Posterior vena cava (tissue), 2 donors: Measurements from ENCODE around the gene NCR2. TPM values are rescaled to one million over a fixed set of nuclear protein-coding genes. Genes with fewer than 3 reads are reported as not detected.
A peak's percentile ranks its signal among the peaks of the same experiment; 100 is the strongest.
"Not testable (repeated sequence)": the region's sequence is repeated elsewhere in the genome, so short reads cannot be mapped to it uniquely, and the experiment has no call there.

Source experiments
- DNase-seq: peaks from one replicate; pipeline ENCODE4 v3.0.0-alpha.2; 2020; ENCODE audit warnings: low spot score
- intact Hi-C, 2 donors: fragments of 100-400 bp; cut with DNase I; formaldehyde crosslinking; loops; one replicate each; pipeline versions ENCODE4 v1.14.1 to v1.14.2; 2022 to 2023
- long read RNA-seq, 2 donors: library from polyadenylated mRNA; unstranded; transcript quantifications; one replicate each; pipeline ENCODE4 v2.0.0, GENCODE V29; 2020 to 2021
- total RNA-seq, 2 donors: library from RNA; stranded (reverse); fragmentation: NEBNext Ultra II Directional; extraction: Animal tissue kit (Norgen Biotek cat#: 25700); gene quantifications; one replicate each; pipeline ENCODE4 v1.2.1, GENCODE V29; 2021
- donor health status: DM: yes; HTN: yes; CAD: no.
- donor health status: DM: yes; HTN: yes; CAD: no.

Gene NCR2, protein sequence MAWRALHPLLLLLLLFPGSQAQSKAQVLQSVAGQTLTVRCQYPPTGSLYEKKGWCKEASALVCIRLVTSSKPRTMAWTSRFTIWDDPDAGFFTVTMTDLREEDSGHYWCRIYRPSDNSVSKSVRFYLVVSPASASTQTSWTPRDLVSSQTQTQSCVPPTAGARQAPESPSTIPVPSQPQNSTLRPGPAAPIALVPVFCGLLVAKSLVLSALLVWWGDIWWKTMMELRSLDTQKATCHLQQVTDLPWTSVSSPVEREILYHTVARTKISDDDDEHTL
- total RNA-seq = not detected
- long read RNA-seq, donor 1 = 0 reads
- long read RNA-seq, donor 2 = 0 reads

DNA sequence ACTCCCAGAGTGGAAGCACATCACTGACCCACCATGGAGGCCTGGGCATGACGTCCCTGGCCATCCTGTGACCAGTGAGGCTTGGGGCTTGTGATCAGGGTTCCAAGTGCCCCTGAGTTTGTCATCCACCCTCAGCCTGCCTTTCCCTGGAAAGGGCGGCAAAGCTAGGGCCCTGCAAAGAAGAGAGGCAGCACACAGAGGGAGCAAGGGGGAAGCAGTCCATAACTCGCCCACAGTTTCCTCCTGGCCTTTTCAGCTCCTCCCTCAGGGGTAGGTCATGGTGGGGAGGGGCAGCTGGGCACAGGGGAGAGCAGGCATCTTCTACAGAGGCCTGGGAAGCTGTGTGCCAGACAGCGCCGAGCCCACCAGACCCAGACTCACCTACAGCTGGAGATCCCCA is at the start of gene NCR2:
TSS of gene NCR2 (plus strand) at position 313 of the 400 bp plus-strand sequence. CDS start 269 bp downstream, outside the sequence.
- intact Hi-C loops = no loop called here
- DNase-seq = no peak

DNA sequence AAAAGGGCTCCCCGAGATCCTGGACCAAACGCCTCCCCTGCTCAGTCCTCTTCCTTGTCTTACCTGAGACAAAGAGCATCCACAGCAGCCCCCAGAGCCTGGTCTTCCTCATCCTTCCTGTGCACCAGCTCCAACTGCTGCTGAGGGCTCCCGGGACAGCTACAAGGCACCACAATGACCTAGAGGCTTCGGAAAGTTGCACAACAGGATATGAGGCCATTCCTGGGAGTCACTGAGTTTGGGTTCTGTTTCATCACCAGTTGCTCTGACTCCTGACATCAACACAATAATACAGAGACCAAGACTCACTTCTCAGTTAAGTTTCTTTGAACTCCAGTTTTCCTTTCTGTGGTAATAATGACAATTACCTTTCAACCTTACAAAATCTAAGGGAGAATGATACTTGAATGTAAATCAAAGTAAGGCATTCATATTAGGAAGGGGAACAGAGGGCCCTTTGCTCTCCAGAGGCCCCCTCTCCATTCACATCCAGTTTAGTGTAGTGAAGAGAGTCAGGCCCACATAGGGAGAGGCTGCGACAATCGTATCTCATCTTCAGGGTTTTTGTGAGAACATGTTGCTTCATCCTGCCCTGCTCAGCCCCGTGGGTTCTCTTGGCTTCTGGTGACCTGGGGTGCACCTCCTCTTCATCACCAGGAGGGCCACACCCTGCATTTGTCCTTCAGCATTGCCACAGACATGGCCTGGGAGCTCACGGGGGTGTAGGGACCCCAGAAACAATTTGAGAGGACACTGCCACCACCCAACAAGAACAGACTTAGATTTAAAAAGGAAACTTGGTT is 48.7 kb upstream of the NCR2 start, which contains the start of gene TREM1:
TSS of gene TREM1 (minus strand) at position 139 of the 803 bp plus-strand sequence. CDS start at position 112, 27 bp downstream.
- intact Hi-C loops = no loop called here
- peak; percentile 84 for DNase-seq

DNA sequence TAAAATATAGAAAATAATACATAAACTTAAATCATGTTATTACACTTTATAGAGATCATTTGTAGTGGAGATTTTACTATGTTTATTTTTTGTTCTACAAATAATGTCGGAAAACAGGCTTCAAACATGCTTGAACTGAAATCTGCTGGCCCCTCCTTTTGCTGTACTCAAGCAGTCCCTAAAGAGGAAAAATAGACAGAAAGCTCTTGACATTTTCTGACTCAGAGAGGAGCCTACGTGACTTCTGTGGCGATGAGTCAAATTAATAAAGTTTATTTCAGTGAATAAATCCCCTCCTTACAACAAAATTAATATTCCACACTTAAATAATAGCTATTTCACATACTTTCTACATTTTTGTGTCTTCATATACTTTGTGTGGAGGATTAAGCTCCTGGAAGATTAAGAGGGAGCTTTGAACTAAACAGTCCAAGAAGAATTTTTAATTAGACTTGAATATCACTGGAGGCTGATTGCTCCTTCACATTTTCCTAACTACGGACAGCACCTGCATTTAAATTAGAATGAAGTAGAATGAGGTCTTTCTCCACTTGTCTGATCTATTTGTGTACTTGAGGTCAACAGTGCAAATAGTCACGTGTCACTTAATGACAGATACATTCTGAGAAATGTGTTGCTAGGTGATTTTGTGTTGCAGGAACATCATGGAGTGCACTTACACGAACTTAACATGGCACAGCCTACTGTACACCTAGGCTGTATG is 47.2 kb upstream of the NCR2 start:
- no peak for DNase-seq
- intact Hi-C loops = no loop called here

DNA sequence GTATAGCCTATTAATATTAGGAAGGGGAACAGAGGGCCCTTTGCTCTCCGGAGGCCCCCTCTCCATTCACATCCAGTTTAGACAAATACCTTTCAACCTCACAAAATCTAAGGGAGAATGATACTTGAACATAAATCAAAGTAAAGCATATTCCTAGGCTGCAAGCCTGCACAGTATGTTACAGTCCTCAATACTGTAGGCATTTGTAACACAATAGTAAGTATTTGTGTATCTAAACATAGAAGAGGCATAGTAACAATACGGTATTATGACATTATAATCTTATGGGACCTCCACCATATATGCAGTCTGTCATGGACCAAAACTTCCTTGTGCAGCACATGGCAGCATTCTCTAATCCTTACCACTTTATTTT is 46.7 kb upstream of the NCR2 start:
- intact Hi-C loops = no loop called here
- no peak for DNase-seq

DNA sequence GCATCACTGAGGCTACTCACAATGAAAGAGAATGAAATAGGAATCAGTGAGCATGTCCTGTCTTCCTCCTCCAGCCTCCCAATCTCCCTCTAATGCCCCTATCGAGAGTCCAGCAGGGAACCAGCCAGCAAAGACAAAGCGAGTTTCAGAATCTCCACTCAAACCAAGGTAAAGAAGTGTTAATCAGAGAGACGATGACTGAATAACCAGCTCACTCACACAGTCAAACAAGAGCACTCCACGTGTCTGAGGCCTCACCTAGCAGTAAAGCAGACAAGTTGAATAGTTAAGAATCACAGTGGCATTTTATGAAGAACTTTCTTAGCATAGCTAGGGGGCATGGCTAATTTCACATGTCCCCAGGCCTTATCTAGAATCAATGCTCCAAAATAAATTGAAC is 45.6 kb upstream of the NCR2 start:
- DNase-seq = no peak
- intact Hi-C loops = no loop called here

DNA sequence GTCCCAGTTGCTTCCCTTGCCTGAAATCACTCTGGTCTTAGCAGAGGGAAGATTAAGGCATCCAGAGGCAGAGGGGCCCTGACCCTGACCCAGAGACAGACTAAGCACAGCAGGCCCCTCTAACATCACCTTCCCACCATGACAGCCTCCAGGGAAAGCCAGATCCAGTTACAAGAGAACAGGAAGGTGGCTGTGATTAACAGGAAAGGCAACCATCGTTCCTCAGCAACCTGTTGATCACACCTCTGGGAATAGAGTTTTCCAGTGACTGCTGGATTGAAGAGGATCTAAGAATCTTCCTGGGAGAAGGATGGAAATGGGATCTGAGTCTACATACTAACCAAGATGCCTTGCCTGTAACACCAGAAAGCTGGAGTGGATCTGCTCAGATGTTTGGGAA is 43.7 kb upstream of the NCR2 start:
- no peak for DNase-seq
- intact Hi-C loops = no loop called here

DNA sequence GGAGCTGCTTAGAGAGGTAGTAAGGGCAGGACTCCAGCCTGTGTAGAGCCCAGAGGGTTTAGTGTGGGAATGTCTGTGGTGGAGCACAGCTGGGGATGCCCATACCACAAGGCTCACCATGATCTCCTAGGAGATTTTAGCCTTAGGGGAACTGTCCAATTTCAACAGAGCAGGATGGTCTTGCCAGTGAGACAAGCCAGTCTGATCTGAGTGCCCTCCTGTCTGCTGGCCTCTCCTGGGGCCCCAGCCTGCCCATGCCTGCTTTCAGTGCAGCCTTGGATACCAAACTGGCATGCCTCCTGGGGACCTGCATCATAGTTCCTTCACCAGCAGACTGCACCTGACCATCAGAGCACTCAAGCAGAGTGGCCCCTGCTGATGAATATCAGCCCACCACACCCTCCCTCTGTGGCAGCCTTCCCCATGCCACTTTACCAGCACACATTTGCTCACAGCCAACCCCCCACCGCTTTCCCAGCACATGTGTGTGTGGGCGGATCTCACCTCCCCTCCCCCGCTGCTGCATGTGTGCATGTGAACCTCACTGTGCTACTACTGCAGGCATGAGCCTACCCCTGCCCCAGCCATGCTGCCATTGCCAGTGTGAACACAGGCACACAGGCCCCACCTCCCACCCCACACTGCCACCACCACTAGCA is 41.1 kb upstream of the NCR2 start:
- intact Hi-C loops = no loop called here
- DNase-seq = no peak

DNA sequence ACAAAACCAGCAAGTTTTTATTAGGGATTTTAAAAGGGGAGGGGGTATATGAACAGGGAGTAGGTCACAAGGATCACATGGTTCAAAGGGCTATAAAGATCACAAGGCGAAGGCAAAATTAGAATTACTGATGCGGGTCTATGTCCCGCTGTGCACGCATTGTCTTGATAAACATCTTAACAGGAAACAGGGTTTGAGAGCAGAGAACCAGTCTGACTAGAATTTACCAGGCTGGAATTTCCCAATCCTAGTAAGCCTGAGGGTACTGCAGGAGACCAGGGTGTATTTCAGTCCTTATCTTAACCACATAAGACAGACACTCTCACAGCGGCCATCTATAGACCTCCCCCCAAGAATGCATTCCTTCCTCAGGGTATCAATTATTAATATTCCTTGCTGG is 38.2 kb upstream of the NCR2 start:
- intact Hi-C loops = not testable (repeated sequence)

DNA sequence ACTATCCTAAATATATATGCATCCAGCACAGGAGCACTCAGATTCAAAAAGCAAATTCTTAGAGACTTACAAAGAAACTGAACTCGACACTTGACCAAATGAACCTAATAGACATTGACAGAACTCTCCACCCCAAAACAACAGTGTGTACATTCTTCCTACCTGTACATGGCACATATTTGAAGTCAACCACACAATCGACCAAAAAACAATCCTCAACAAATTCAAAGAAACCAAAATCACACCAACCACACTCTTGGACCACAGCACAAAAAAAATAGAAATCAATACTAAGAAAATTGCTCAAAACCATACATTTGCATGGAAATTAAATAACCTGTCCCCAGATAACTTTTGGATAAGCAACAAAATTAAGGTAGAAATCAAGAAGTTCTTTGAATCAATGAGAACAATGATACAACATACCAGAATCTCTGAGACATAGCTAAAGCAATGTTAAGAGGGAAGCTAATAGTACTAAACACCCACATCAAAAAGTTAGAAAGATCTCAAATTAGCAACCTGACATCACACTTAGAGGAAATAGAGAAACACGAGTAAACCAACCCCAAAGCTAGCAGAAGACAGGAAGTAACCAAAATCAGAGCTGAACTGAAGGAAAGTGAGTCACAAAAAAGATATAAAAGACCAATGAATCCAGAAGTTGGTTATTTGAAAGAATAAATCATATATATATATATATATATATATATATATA is 36.5 kb upstream of the NCR2 start:
- intact Hi-C loops = no loop called here
- DNase-seq = no peak

More for the DNA sequence above, 38.2 kb upstream of the NCR2 start:
- not testable (repeated sequence) for DNase-seq

DNA sequence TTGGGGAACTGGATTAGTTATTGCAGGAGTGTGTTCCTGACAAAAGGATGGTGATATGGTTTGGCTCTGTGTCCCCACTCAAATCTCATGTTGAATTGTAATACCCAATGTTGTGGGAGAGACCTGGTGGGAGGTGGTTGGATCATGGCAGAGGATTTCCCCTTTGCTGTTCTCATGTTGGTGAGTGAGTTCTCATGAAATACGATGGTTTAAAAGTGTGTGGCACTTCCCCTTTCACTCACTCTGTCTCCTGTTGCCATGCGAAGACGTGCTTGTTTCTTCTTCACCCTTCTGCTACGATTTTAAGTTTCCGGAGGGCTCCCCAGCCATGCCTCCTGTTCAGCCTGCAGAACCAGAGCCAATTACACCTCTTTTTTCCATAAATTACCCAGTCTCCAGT is 32.8 kb upstream of the NCR2 start:
- DNase-seq = no peak

DNA sequence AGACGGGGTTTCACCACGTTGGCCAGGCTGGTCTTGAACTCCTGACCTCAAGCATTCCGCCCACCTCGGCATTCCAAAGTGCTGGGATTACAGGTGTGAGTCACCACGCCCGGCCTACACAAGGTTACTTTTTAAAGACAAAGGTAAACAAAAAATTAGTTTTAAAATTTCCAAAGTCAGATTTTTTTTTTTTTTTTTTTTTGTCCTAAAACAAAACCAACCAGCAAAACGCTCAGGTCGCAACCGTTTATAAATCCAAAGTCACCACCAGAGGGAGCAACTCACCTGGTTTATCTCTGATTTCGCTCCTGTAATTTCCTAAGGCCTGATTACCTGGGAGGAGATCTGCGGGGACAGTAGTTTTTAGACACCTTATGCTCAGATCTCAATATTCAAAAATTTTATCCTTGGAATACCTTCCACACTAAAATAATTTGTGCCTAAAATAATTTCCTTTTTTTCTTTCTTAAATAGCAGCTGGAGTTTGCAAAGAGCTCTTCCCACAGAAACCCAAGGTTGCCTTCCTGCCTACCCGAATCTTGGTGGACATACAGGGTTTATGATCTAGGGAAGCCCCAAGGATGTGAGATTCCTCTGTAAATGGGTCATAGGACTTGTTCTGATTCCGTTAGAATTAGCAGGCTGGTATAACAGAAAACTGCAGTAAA is 29.1 kb upstream of the NCR2 start:
- intact Hi-C loops = no loop called here
- no peak for DNase-seq

More for the DNA sequence above, 32.8 kb upstream of the NCR2 start:
- intact Hi-C loops = no loop called here

DNA sequence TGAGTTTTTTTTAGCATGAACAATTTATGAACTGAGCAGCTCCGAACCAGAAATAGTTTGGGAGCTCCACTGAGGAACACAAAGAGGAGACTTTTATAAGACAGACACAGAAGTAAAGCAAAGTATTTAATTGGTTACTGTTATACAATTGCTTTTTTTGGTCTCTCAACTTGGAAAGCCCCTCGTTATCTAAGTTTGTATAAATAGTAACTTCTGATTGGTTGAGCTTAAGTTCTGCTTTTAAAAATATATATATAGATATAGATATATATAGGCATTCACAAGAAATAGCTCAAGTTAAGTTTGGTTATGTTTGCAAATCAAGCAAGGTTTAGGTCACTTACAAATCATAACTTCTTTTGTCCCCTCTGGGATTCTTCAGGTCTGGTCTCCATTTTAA is 20.2 kb upstream of the NCR2 start:
- intact Hi-C loops = no loop called here
- DNase-seq = no peak

DNA sequence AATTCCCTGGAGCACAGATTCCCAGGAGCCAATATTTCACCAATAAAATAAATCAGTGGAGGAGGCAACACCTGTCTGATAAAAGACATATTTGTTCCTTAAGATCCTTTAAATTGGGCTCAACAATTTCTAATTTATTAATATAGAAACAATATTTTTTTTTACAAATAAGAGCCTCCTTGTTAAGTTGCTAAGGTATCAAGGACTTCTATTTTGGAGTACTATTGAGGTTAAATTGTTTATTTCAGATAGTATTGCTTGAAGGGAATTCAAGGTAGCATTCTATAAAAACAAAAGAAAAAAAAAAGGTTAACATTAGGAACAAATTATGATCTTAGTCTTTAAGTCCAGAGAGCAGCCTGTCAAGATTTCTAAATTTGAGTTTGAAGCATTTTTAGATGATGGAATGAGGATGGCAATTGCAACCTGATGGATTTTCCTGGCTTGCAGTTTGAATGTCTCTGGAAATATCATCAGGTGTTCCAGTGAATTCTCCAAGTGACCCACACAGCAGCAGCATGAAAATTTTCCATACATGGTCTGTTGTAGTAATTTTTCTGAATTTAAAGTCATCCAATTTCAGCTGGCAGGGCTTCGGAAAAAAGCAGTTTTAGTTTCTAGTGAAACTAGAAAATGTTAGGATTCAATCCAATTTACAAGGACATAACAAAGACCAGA is 19.3 kb upstream of the NCR2 start:
- intact Hi-C loops = no loop called here
- DNase-seq = no peak

DNA sequence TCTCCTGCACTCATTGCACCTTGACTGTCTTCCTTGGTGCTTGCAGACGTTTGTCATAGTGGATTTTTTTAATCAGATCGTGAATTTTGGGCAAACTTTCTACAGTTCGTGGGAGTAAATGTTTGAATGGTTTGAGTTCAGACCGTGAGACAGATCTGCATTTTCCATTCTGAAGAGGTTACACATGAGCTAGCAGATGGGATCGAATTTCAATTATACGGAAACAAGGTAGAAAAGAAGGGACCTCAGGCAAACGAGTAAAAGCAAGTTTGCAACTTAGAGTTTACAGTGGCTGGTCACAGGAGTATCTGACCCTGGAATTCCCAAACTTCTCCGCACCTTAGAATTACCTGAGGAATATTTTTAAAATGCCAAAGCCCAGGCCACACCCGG is 17.2 kb upstream of the NCR2 start:
- intact Hi-C loops = no loop called here
- no peak for DNase-seq

DNA sequence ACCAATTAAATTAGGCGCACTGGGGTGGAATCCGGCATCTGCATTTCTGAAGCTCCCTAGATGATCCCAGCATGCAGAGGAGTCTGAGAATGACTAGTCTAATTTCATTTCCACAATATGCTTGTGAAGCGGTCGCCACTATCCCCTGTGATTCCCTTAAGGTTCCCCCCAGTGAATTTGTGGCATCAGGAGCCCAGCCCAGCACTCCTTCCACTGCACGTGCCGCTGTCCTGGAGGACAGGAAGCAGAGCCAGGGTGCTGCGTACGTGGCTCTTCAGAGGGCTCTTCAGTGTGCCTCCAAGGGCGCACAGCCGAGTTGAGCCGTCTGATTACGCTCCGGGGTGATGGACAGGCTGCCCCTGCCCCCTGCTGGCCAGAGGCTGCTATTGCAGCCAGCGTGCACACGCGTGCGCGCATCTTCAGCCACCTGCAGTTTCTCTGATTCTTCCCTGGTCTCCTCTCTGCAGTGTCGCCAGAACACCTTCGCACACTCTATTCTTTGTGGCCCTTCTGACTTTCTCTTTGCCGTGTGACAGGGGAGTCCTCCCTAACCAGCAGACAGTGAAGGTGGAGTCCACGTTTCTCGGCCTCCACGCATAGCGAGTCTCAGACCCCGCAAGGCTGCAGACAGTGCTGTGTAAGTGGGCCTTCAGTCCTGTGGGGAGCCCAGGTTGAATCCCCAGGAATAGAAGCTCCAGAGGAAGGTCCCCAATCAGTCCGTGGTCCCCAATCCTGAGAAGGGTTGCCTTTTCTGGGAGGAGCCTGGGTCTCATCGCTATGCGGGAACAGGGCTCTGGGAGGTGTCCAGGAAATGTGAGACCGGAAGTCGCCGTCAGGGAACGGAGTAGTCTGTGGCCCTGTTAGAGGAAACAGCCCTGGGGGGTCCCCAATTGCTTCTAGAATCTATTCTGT is 16.5 kb upstream of the NCR2 start:
- intact Hi-C loops = no loop called here

DNA sequence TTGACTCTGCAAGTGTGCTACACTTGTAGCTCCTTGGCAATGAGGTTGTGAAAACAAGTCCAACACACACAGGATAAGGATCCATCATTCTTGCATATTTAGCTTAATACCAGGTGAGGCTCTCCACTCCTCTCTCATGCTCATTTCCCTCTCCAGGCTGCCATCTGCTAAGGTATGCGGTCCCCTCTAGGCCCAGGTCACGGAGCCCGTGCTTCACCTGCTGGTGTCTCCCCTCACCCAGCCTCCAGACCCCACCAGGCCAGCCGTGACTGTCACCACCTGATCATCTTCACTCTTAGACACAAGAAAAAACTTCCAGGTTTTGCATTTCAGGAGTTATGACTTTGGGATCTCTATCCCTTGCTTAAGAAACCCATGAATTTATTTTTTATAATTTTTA is 14.2 kb upstream of the NCR2 start:
- intact Hi-C loops = loop anchor here in 1 of 2 donors (5.0 kb wide), 1 partner anchor 759 kb away; no protein-coding TSS in a partner anchor
- DNase-seq = no peak

More for the DNA sequence above, 16.5 kb upstream of the NCR2 start:
- DNase-seq = peak; percentile 94
